Suppressor macrophage treated with lipopolysaccharide for 4 hours (primary cell): ENCODE measurements around the gene ZBTB38.
A peak's percentile ranks its signal among the peaks of the same experiment; 100 is the strongest.

Source experiments
- DNase-seq: peaks from one replicate; pipeline ENCODE4 v3.0.0-alpha.2; 2020

The ZBTB38 gene

GRCh38 chr3:141341536-141341935, 26.8 kb upstream of the ZBTB38 start:
- peak; percentile 67 for DNase-seq

GRCh38 chr3:141342386-141342785, 25.9 kb upstream of the ZBTB38 start:
- DNase-seq: no peak

- DNase-seq: no peak
Observed at GRCh38 chr3:141343077-141343476, 25.2 kb upstream of the ZBTB38 start.

GRCh38 chr3:141343865-141344271, 24.4 kb upstream of the ZBTB38 start:
- no peak for DNase-seq

GRCh38 chr3:141345528-141345927, 22.8 kb upstream of the ZBTB38 start:
- DNase-seq: no peak

- no peak for DNase-seq
Observed at GRCh38 chr3:141346007-141346406, 22.3 kb upstream of the ZBTB38 start.

GRCh38 chr3:141346418-141346817, 21.9 kb upstream of the ZBTB38 start:
- peak; percentile 51 for DNase-seq

- peak; percentile 59 for DNase-seq
Observed at GRCh38 chr3:141346839-141347238, 21.5 kb upstream of the ZBTB38 start.

- DNase-seq: no peak
Observed at GRCh38 chr3:141348837-141349236, 19.5 kb upstream of the ZBTB38 start.

- DNase-seq: no peak
Observed at GRCh38 chr3:141349711-141350110, 18.6 kb upstream of the ZBTB38 start.

GRCh38 chr3:141350666-141351065, 17.6 kb upstream of the ZBTB38 start:
- DNase-seq: no peak

GRCh38 chr3:141352262-141352984, 15.9 kb upstream of the ZBTB38 start:
- DNase-seq: no peak

- DNase-seq: no peak
Observed at GRCh38 chr3:141353652-141354495, 14.4 kb upstream of the ZBTB38 start.

GRCh38 chr3:141354517-141354916, 13.8 kb upstream of the ZBTB38 start:
- DNase-seq: no peak

- DNase-seq: no peak
Observed at GRCh38 chr3:141355242-141355641, 13.1 kb upstream of the ZBTB38 start.

- no peak for DNase-seq
Observed at GRCh38 chr3:141356046-141356445, 12.3 kb upstream of the ZBTB38 start.

- peak; percentile 73 for DNase-seq
Observed at GRCh38 chr3:141360888-141361598, 7.3 kb upstream of the ZBTB38 start.

- no peak for DNase-seq
Observed at GRCh38 chr3:141362736-141363135, 5.6 kb upstream of the ZBTB38 start.

GRCh38 chr3:141365201-141365600, 3.1 kb upstream of the ZBTB38 start:
- no peak for DNase-seq

GRCh38 chr3:141366285-141367037, 1.8 kb upstream of the ZBTB38 start:
- DNase-seq: no peak

- no peak for DNase-seq
Observed at GRCh38 chr3:141367038-141367730, 1.1 kb upstream of the ZBTB38 start.
